Fibroblast of peridontal ligament (primary cell): Measurements from ENCODE around the gene SMOC1.
"Not testable (repeated sequence)": the region's sequence is repeated elsewhere in the genome, so short reads cannot be mapped to it uniquely, and the experiment has no call there.

ENCODE experiments used
- DNase-seq: peaks from one replicate; pipeline ENCODE4 v3.0.0-alpha.2; 2010; ENCODE audit errors: extremely low read depth

Gene SMOC1

GRCh38 chr14:69896972-69897371, 17.8 kb downstream of the SMOC1 start:
- no peak for DNase-seq

GRCh38 chr14:69900603-69901002, 21.4 kb downstream of the SMOC1 start:
- no peak for DNase-seq

GRCh38 chr14:69901113-69901951, 22.1 kb downstream of the SMOC1 start:
- DNase-seq: no peak

- DNase-seq: not testable (repeated sequence)
Measured at GRCh38 chr14:69903046-69903445, 23.8 kb downstream of the SMOC1 start.

- DNase-seq: no peak
Measured at GRCh38 chr14:69904246-69904645, 25.0 kb downstream of the SMOC1 start.

GRCh38 chr14:69906201-69906600, 27.0 kb downstream of the SMOC1 start:
- DNase-seq: no peak

- no peak for DNase-seq
Measured at GRCh38 chr14:69909826-69910550, 30.8 kb downstream of the SMOC1 start.

- no peak for DNase-seq
Measured at GRCh38 chr14:69910871-69911270, 31.7 kb downstream of the SMOC1 start.

- DNase-seq: no peak
Measured at GRCh38 chr14:69913686-69914085, 34.5 kb downstream of the SMOC1 start.

GRCh38 chr14:69916396-69916795, 37.2 kb downstream of the SMOC1 start:
- DNase-seq: no peak

- no peak for DNase-seq
Measured at GRCh38 chr14:69917287-69917686, 38.1 kb downstream of the SMOC1 start.

GRCh38 chr14:69919815-69920214, 40.6 kb downstream of the SMOC1 start:
- no peak for DNase-seq

GRCh38 chr14:69921052-69921451, 41.8 kb downstream of the SMOC1 start:
- DNase-seq: no peak

GRCh38 chr14:69922198-69922597, 43.0 kb downstream of the SMOC1 start:
- DNase-seq: no peak

- no peak for DNase-seq
Measured at GRCh38 chr14:69924201-69924600, 45.0 kb downstream of the SMOC1 start.

GRCh38 chr14:69928111-69928523, 48.9 kb downstream of the SMOC1 start:
- DNase-seq: no peak

GRCh38 chr14:69930780-69931379, 51.7 kb downstream of the SMOC1 start:
- DNase-seq: no peak

GRCh38 chr14:69931960-69932359, 52.7 kb downstream of the SMOC1 start:
- DNase-seq: no peak

- DNase-seq: no peak
Measured at GRCh38 chr14:69932391-69932790, 53.2 kb downstream of the SMOC1 start.

GRCh38 chr14:69933623-69934275, 54.5 kb downstream of the SMOC1 start:
- no peak for DNase-seq

- no peak for DNase-seq
Measured at GRCh38 chr14:69937367-69938081, 58.3 kb downstream of the SMOC1 start.

GRCh38 chr14:69938751-69939150, 59.5 kb downstream of the SMOC1 start:
- DNase-seq: no peak
